Colon (tissue), 2 donors: ENCODE measurements around the gene MRC2.

Experiments
- FAIRE-seq: peaks from 2 replicates; lab custom pipeline; 2012; peaks lifted over from hg19 to GRCh38; lab: Jason Lieb, UNC
- donor health status: control.
- donor health status: control.

MRC2 gene

DNA sequence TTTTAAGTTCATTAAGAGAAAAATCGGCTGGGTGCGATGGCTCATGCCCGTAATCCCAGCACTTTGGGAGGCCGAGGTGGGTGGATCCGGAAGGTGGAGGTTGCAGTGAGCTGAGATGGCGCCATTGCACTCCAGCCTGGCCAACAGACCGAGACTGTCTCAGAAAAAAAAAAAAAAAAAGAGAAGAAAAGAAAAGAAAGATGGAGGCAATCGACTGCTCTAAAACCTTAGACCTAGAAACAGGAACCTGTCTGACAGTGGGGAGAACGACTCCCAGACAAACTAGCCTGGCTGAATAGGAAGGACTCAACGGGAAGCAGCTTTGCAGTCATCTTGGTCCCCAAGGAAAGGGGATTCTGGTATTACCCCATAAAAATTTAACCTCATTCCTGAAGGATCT, 13.7 kb downstream of the MRC2 start:
- FAIRE-seq = no peak

DNA sequence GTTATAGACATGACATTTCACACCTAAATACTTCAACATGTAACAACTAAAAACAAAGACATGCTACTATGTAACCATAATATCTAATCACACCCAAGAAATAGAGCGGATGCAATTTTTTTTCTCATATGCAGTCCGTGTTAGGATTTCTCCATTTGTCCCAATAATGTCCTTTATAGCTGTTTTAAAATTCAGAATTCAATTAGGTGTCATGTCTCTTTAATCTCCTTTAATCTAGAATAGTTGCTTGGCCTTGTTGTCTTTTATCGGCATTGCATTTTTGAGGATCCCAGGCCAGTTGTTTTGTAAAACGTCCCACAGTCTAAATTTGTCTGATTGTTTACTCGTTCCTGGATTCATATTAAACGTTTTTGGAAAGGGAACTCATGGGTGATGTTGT, 14.5 kb downstream of the MRC2 start:
- FAIRE-seq = no peak

DNA sequence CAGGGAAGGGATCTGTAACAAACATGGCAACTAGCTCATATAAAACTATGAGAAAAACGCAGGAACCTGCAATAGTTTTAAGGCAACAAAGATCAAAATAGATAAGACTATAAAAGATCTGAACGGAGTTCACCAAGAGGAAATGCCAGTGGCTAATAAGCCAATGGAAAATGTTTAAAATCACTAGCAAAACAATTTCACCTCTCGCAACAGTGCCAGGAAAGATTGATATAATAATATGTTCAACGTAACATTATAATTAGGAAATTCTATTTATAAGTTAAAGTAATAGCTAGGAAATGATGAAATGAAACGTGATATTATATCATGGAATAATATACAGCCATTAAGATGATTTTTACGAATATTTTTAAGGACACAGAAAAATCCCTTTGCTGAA, 16.0 kb downstream of the MRC2 start:
- FAIRE-seq = no peak

DNA sequence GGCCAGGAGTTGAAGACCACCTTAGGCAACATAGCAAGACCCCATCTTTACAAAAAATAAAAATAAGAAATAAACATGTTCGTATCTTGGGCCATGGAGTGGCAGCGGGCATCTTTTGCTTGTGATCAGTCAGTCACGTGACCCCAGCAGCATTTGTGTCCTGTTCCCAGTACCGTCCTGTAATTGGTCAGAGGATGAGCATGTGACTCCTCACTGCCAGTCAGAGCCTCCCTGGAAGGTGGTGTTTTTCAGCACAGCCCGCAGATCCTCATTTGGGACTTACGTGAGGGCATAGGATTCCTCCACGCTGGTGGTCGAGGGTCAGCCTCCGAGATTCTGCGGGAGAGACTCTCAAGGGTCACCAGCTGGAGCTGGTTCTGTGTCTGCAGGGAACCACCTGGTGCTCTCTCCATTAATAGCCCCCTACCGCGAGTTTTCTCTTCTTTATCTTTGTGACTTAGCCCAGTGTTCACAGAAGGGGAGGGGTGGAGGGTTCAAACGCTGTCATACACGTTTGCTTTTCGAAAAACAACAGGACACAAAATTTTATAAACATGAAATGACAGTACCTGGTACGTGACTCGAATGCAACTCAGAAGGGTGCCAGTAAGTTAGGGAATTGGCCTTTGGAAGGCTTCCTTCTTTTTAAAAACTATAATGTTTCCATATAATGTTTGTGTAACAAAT, 17.2 kb downstream of the MRC2 start:
- no peak for FAIRE-seq

DNA sequence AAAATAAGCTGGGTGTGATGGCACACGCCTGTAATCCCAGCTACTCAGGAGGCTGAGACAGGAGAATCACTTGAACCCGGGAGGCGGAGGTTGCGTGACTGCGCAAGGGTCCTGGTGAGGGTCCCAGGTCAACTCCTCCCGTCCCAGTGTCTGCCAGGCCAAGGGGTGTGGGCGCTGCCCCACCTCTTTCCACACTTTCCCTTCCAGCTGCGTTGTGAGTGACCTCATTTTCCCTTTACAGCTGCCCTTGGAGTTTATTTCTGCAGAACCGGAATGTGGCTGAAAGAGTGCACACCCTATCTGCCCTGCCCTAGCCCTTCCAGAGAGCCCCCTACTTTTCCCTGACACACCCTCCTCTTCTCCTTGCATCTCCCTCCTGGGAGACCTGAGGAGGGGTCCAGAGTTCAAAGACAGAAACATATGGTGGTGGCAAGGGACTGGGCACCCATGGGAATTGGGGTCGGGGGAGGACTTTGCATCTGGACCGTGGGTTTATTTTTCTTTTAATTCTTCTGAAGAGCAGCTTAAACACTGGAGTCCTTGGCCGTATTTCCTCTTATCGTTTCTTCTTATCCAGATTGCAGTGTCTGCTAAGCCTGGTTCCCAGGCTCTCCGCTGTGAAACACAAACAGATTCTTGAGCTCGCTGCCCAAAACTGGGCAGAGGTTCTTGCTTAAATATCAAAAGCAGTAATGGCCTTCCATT, 20.9 kb downstream of the MRC2 start:
- FAIRE-seq = no peak

DNA sequence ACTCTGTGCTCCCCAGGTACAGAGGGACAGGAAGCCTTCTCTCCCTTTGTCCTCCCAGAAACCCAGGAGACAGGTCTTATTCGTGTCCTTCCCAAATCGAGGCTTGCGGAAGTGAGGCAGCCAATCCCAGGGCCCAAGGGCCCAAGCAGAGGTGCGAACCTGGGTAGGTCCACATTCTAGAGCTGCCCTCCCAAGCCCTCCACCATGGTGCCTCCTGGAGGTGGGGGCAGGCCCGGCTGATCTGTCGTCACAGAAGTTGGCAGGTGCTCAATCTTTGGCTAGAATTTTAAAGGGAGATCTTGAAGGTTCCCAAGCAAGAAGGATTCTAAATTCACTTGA, 21.5 kb downstream of the MRC2 start:
- no peak for FAIRE-seq

DNA sequence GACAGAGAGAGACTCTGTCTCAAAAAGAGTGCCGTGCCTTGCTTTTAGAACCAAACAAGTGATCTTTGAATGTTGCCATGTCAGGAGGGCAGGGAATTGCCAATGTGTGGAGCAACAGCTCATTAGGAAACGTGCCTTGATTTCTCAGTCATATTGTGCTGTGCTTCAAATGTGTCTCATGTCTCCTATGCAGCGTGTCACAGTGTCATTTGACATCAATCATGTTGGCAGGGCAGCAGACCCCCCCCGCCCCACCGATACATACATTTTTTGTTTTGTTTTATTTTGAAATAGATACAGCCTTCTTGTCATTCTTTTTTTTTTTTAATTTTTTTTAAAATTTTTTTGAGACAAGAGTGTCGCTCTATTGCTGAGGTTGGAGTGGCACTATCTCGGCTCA, 22.1 kb downstream of the MRC2 start:
- FAIRE-seq = no peak

DNA sequence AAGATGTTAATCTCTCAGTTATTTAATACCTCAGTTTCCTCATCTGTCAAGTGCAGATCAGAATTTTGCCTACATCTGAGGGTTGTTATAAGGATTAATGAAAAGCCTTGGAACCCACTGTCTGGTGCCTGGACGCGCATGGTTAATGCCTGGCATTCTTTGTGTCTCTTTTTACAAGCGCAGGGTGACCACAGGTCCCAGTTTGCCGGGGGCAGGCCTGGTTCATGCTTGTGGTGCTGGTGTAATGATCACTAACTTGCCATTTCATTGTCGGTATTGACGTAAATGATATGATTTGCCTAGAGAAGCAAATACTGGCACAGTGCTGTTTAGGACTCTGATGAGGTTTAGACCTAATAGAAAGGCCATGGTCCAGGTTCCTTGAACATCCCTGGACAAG, 23.1 kb downstream of the MRC2 start:
- FAIRE-seq = no peak

DNA sequence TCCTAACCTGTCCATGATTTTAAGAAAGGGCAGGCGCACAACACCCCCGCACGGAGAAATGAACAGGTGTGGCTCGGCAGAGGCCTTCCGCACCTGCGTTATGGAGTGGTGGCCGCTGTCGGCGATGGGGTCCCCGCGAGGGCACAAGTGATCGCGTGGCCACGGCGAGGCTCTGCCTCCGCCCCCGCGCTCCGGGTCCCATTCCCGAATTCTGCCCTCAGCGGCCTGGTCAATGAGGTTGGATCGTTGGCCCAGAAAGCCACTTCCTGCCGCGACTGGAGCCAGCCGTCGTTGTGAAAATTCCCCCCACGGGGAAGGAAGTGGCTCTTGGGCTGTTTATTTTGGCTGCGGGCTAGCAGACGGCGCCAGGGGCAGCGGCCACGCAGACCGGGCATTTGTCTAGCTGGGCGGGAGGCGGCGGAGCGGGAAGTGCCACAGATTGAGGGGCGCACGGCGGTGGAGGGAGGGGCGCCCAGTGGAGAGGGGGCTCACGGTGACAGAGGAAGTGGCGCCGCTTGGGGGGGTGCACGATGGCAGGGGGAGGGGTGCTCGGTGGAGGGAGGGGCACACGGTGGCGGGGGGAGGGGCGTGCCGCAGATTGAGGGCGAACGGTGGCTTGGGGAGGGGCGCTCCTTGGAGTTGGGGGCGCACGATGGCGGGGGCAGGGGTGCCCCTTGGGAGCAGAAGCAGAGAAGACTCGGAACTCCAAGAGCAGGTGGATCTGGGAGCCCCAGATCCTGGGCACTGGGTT, 25.0 kb downstream of the MRC2 start:
- FAIRE-seq = no peak

DNA sequence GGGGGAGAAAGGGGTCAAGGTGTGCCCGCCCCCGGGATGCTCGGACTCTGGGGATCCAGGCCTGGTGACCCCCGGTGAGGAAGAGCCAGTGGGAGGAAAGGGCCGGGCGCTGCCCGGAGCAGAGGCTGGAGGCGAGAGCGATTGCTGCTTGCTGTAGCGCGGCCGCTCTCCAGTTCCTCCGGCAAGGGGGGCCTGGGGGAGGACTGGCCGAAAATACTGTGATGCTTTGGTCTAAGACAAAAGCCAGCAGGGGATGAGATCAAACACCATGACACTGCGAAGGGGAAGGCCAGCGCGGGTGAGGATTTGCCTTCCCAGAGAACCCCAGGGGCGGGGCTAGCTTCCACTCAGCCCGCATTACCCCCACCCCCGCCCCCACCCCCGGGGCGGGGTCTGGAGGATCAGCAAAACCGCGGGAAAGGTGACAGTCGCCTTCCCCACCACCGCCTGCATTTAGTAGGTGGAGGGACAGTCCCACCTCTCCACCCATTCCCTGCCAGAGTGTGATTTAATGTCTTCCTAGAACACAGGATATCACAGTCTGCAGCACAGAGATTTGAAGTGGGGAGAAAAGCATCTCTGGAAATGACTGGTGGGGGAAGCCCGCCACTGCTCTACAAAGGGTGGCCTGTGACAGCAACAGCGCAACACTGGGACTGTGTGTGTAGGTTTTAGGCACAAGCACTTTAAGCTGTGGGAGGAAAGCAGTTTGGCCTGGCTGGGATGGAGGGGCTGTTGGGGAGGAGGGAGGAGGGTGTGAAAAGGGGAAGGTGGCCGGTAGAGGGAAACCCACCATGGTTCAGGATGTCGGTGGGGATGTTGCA, 25.7 kb downstream of the MRC2 start:
- FAIRE-seq = no peak

DNA sequence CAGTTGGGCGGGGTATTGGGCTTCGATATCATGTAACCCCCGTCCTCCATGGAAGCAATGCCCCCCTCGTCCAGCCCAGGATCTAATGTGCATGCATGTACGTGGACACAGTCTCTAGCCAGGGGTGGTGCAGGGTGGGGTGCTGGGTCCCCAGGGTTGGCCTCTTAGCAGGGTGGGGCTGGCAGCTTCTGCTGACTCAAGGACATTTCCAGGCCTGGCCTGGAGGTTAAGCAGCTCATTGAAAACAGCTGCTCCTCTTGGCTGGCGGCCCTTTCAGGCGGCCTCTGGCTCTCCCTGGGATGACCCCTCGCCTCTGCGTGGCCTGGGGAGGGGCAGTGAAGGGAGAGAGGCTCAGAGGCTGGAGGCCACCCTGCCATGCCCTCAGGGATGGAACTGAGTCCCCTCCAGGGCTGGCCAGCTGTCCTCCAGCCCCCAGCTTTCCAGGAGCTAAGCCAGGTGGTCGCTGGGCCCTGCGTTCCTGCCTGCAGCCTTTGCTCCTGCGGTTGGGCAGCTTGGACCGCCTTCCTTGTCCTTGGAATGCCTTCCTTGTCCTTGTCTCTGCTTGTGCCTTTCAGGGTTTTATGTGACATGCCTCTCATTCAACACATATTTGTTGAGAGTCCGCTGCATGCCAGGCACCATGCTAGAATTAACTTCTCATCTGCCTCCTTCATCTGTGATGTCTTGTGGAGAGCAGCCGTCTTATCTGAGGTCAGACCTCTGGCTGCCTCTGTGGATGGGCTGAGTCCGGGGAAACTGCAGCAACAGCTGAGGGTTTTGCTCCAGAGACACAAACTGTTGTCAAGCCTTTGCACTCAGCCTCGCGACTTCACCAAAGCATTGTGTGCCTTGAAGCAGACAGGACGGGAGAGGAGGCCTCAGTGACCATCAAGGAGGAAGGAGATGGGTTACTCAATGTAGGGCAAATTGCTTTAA, 26.6 kb downstream of the MRC2 start:
- no peak for FAIRE-seq

DNA sequence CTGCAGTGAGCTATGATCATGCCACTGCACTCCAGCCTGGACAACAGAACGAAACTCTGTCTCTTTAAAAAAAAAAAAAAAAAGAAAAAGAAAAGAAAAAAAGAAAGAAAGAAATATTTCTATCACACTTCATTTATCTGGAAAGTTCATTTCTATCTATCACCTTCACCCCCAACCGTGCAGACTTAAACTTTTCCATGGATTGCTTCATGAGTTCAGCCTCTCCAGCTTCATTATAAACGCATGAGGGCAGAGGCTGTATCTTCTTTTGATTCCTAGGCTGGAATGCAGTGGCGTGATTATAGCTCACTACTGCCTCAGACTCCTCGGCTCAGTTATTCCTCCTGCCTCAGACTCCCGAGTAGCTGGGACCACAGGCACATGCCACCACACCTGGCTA, 28.2 kb downstream of the MRC2 start:
- no peak for FAIRE-seq

DNA sequence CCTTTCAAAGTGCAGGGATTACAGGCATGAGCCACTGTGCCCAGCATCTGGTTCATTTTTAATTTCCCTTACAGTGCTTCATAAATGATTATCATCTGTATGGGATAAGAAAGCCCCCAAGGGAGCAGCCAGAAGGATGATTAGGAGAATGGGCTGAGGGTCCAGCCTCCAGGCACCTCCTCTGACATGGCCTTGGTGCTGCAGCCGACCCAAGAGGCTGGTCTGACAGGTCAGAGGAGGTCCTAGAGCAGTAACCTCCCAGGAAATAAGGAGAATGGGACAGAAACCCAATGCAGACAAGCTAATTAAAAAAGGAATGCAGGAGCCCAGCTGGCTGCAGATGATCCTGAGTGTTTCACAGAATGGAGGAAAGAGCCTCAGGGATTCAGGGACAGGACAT, 29.0 kb downstream of the MRC2 start:
- no peak for FAIRE-seq

DNA sequence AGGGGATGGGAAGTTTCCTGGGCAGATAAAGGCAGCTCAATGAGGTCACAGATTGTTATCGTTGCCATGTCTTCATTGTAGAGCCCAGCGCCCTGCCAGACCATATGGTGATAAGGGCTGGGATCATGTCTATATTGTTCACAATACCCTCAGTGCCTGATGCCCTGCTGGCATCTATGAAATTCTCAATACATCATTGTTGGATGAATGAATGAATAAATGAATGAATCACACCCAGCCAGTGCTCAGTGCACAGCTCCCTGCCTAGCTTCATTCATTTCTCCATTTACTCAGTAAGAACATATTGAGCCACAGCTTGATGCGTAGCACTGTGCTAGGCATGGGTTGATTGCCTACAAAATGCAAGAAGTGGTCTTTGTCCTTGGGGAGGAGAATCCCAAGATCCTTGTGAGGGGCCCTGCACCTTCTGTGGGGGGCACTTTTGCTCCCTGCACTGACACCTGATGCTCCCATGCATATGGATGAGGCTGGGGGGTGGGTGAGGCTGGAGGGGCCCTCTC, 29.7 kb downstream of the MRC2 start:
- FAIRE-seq = no peak

DNA sequence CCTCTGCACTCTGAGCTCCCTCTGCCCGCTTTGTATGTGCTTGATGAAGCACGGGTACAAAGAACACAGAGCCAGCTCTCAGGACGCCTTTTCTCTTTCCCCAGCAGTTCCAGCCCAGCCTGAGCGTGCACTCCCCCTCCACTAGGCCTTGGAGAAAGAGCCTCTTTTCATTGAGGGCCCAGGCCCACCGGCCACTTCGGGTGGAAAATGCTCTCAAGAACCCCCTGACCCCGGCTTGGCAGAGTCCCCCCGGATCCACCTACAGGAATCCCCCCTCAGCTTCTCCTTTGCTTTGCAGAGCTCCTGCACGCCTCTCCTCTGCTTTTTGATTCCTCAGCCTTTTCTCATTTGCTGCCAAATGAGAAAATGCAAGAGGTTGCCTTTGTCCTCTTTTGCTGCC, 30.2 kb downstream of the MRC2 start:
- no peak for FAIRE-seq

DNA sequence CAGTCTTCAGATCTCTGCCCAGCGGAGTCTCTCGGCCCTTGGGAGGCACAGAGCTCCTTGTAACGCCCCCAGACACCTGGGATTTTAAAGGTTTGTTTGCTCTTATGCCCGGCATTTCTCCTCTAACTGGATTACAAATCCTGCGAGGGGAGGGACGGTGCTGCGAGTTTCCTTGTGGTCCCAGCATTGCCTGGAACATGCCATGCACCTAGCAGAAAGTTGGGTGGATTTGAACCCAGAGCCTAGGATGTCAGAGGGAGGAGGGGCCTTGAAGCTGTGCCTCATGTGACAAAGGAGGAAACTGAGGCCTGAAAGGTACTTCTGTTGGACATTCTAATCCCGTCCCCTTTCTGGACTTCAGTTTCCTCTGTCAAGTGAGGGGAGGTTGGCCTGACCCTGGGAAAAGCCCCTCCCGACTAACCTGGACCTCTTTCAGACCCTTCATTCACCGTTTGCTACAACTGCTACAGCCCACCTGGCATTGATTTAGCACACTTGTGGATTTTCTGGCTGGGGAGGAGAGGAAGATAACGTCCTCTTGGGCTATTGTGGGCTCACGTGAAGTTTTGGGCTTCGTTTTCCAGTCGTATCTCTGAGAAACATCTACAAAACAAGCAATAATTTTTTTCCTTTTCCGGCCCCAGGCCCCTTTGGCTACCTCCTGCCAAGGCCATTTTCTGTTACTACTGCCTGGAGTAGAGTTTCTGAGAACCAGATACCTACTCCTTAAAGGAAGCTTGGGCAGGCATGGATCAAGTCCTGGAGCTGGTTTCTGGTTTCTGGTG, 30.9 kb downstream of the MRC2 start:
- no peak for FAIRE-seq

DNA sequence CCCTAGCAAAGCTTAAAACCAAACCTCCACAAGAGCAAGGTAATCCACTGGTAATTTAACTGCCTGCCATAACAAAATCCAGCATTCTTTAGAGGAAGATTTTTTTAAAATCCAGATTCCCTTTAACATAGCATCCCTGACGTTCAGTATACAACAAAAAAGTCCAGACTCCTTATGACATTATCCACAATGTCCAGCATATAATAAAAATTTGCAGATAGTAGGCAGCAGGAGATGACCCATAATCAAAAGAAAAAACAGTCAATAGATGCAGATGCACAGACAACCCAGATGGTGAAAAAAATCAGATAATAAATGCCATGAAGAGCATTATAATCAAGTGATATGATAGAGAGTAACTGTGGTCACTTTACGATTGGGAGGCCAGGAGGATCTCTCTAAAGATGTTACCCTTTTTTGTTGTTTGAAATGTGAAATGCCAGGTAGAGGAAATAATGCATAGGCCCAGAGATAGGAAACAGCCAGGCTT, 33.2 kb downstream of the MRC2 start:
- FAIRE-seq = no peak

DNA sequence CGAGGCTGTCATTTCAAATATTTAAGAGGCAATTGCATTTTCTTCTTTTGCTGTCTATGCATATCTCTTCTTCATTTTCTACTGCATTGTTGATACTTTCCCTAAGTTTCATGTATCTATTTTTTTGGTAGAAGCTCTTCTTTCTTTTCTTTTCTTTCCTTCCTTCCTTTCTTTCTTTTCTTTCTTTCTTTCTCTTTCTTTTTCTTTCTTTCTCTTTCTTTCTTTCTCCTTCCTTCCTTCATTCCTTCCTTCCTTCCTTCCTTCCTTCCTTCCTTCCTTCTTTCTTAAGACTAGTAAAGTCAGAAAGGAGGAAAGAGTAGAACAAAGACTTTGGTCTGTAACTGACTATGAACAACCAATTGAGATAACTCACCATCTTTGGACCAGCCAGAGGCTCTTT, 33.9 kb downstream of the MRC2 start:
- FAIRE-seq = no peak

DNA sequence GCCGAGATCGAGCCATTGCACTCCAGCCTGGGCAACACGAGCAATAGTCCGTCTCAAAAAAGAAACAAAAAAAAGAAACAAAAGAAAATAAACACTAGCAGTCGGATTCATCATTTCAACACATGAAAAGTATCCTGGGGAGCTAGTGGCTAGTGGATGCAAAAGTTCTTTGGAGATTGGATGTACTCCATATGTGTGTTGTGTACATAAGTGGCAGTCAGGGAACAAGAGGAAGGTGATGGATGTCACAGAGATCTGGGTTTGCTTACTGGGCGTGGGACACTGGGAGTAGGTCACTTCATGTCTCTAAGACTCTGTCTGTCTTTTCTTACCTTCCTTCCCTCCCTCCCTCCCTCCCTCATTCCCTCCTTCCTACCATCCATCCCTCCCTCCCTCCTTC, 35.4 kb downstream of the MRC2 start:
- FAIRE-seq = no peak

DNA sequence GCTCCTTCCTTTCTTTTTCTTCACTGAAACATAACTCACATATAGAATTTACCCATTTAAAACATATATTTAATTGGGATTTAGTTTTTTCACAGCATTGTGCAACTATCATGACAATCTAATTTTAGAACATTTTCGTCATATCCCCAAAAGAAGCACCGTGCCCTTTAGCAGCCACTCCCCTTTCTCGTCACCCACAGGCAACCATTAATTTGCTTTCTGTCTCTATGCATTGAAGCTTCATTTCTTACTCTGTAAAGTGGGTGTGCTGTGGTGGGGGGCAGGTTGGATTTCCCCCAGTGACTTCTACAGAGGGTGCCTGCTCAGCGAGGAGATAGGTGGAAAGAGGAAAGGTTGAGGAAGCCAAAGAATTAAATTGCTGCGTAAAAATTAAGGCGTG, 35.8 kb downstream of the MRC2 start:
- no peak for FAIRE-seq
